ENCODE data around the gene PRPF6.

PRPF6 gene

GRCh38 chr20:64062596-64063388 lies 81.9 kb downstream of the PRPF6 start, which contains the start of gene TCEA2:
Gene TCEA2, plus strand, starts transcription at chr20:64063198. Its CDS starts 115 bp downstream, at chr20:64063313.
- in situ Hi-C loops (cut with MboI; ENCODE audit: low sequenced_read_pairs) = no loop called here

- in situ Hi-C loops (cut with MboI; ENCODE audit: low sequenced_read_pairs) = no loop called here
Measured at GRCh38 chr20:64063389-64064144, 82.6 kb downstream of the PRPF6 start.

- in situ Hi-C loops (cut with MboI; ENCODE audit: low sequenced_read_pairs) = no loop called here
Measured at GRCh38 chr20:64064145-64064698, 83.3 kb downstream of the PRPF6 start.

GRCh38 chr20:64065062-64065973 lies 84.4 kb downstream of the PRPF6 start:
- in situ Hi-C loops (cut with MboI; ENCODE audit: low sequenced_read_pairs) = no loop called here

GRCh38 chr20:64065974-64066343 lies 85.0 kb downstream of the PRPF6 start:
- in situ Hi-C loops (cut with MboI; ENCODE audit: low sequenced_read_pairs) = no loop called here

- in situ Hi-C loops (cut with MboI; ENCODE audit: low sequenced_read_pairs) = no loop called here
Measured at GRCh38 chr20:64067005-64067632, 86.2 kb downstream of the PRPF6 start.

- in situ Hi-C loops (cut with MboI; ENCODE audit: low sequenced_read_pairs) = no loop called here
Measured at GRCh38 chr20:64067733-64068307, 86.9 kb downstream of the PRPF6 start.

GRCh38 chr20:64068386-64069208 lies 87.7 kb downstream of the PRPF6 start:
- in situ Hi-C loops (cut with MboI; ENCODE audit: low sequenced_read_pairs) = no loop called here

GRCh38 chr20:64069209-64069613 lies 88.3 kb downstream of the PRPF6 start:
- in situ Hi-C loops (cut with MboI; ENCODE audit: low sequenced_read_pairs) = no loop called here

- in situ Hi-C loops (cut with MboI; ENCODE audit: low sequenced_read_pairs) = no loop called here
Measured at GRCh38 chr20:64069614-64070243, 88.8 kb downstream of the PRPF6 start.

GRCh38 chr20:64070244-64070993 lies 89.5 kb downstream of the PRPF6 start:
- in situ Hi-C loops (cut with MboI; ENCODE audit: low sequenced_read_pairs) = no loop called here

GRCh38 chr20:64071341-64072332 lies 90.7 kb downstream of the PRPF6 start:
- in situ Hi-C loops (cut with MboI; ENCODE audit: low sequenced_read_pairs) = no loop called here

- in situ Hi-C loops (cut with MboI; ENCODE audit: low sequenced_read_pairs) = no loop called here
Measured at GRCh38 chr20:64072498-64073063, 91.6 kb downstream of the PRPF6 start.

- in situ Hi-C loops (cut with MboI; ENCODE audit: low sequenced_read_pairs) = no loop called here
Measured at GRCh38 chr20:64073476-64074183, 92.7 kb downstream of the PRPF6 start.

- in situ Hi-C loops (cut with MboI; ENCODE audit: low sequenced_read_pairs) = no loop called here
Measured at GRCh38 chr20:64074184-64074789, 93.4 kb downstream of the PRPF6 start.
